Coronary artery (tissue), 2 donors: ENCODE measurements around the gene ZNF275.
"Not testable (repeated sequence)": the region's sequence is repeated elsewhere in the genome, so short reads cannot be mapped to it uniquely, and the experiment has no call there.

ENCODE experiments used
- DNase-seq: peaks from one replicate; pipeline ENCODE4 v3.0.0-alpha.2; 2017; ENCODE audit warnings: low spot score
- H3K27ac ChIP-seq, 2 donors: fragments of 200-600 bp; sonication (generic); one replicate each; pipeline ENCODE4 v1.5.1; 2016 to 2019
- H3K4me3 ChIP-seq: fragments of 200-600 bp; sonication (generic); 2 replicates; pipeline ENCODE4 v1.5.1; 2016; ENCODE audit warnings: mild to moderate bottlenecking, moderate library complexity
- CTCF ChIP-seq: fragments of 200-600 bp; sonication (generic); IDR thresholded peaks from one replicate; pipeline ENCODE4 v1.5.1; 2019; ENCODE audit warnings: antibody characterized with exemption

ZNF275 gene

GRCh38 chrX:153382563-153383482 lies 48.9 kb downstream of the ZNF275 start:
- no peak for TF ChIP-seq CTCF
- Histone ChIP-seq H3K27ac (no peak overlapping the region), H3K4me3 (no peak overlapping the region)
- DNase-seq: no peak

- peak; percentile 53 for DNase-seq
- no peak overlapping the region for H3K4me3 ChIP-seq
- H3K27ac ChIP-seq: no peak overlapping the region
- no peak for TF ChIP-seq CTCF
These were observed 50.4 kb downstream of the ZNF275 start for GRCh38 chrX:153384390-153384789.

GRCh38 chrX:153384973-153385372 lies 51.0 kb downstream of the ZNF275 start:
- H3K27ac ChIP-seq, H3K4me3 ChIP-seq, DNase-seq: not testable (repeated sequence)

GRCh38 chrX:153386097-153386496 lies 52.1 kb downstream of the ZNF275 start:
- no peak for DNase-seq
- Histone ChIP-seq H3K27ac (no peak overlapping the region), H3K4me3 (no peak overlapping the region)
- no peak for TF ChIP-seq CTCF

- Histone ChIP-seq H3K4me3 (no peak overlapping the region), H3K27ac (no peak overlapping the region)
- no peak for TF ChIP-seq CTCF
- DNase-seq: peak; percentile 59
These were observed 53.4 kb downstream of the ZNF275 start for GRCh38 chrX:153387345-153387744.

GRCh38 chrX:153387987-153388721 lies 54.2 kb downstream of the ZNF275 start:
- TF ChIP-seq CTCF: no peak
- peak; percentile 68 for DNase-seq
- Histone ChIP-seq H3K4me3 (no peak overlapping the region), H3K27ac (no peak overlapping the region)

GRCh38 chrX:153388722-153389459 lies 54.9 kb downstream of the ZNF275 start:
- TF ChIP-seq CTCF: no peak
- H3K4me3 ChIP-seq: no peak overlapping the region
- H3K27ac ChIP-seq: no peak overlapping the region
- DNase-seq: peak; percentile 63

GRCh38 chrX:153389460-153389768 lies 55.5 kb downstream of the ZNF275 start:
- H3K27ac ChIP-seq, DNase-seq, H3K4me3 ChIP-seq: not testable (repeated sequence)
